Stimulated activated CD4-positive, alpha-beta T cell treated with anti-CD3 and anti-CD28 coated beads, Interleukin-4, amount 100 ng/mL, for 48 hours (primary cell): ENCODE data around the gene KIAA0930.
"Not testable (repeated sequence)": the region's sequence is repeated elsewhere in the genome, so short reads cannot be mapped to it uniquely, and the experiment has no call there.

Experiments
- DNase-seq, 2 donors: peaks; one replicate each; pipeline ENCODE4 v3.0.0-alpha.2; 2020; ENCODE audit warnings: low read depth in 2 of 2

Gene KIAA0930

DNA sequence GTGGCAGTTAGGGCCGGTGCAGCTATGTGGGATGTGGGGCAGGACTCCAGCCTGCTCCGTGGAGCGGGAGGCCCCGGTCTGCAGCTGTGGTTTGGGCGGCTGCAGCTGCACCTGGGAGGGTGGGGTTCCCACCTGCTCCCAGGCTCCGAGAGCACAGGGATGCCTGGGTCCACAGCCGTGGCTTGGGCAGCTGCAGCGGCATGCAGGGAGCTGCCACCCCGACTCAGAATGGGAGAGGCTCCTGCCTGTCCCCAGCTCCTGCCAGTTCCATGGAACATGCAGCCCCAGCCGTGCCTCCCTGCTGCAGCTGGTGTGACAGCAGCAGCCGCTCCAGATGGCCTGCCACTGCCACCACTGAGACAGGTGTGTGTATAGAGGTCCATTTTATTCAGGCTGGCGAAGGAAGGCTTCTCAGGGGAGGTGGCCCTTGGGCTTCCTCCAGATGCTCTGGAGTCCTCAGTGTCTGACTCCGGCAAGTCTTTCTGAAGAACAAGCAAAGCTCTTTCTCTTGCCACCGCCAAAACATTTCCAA, 22.3 kb upstream of the KIAA0930 start:
- no peak for DNase-seq

DNA sequence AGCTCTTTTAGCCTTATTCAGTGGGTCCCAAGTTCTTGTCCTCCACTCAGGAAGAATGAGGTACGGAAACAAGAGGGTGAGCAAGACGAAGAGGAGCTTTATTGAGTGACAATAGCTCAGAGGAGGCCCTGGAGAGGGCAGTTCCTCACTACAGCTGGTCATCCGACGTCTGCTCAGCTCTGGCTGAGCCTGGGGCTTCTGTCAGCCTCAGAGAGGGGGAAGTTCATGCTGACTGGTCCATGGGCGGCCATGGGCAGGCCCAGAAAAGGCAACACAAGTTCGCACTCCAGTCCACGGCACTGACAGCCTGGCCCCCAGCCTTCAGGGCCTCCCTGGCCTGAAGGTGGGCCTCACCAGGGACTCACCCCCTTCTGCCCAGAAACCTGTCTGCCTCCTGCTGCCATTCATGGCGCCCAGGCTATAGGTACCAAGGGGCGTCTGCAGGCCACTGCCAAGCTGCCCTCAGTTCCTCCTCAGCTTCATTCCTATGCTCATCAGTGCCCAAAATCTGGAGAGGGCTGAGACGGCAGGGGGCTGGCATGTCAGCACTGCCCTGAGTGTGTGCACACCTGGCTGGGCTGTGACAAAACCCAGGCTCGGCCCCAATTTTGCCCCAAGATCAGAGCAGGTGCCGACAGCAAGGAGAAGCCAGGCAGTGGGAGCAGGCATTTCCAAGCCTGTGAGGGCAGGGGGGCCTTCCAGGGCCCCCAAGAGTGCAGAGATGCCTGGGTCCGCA, 21.7 kb upstream of the KIAA0930 start:
- DNase-seq, result no peak

DNA sequence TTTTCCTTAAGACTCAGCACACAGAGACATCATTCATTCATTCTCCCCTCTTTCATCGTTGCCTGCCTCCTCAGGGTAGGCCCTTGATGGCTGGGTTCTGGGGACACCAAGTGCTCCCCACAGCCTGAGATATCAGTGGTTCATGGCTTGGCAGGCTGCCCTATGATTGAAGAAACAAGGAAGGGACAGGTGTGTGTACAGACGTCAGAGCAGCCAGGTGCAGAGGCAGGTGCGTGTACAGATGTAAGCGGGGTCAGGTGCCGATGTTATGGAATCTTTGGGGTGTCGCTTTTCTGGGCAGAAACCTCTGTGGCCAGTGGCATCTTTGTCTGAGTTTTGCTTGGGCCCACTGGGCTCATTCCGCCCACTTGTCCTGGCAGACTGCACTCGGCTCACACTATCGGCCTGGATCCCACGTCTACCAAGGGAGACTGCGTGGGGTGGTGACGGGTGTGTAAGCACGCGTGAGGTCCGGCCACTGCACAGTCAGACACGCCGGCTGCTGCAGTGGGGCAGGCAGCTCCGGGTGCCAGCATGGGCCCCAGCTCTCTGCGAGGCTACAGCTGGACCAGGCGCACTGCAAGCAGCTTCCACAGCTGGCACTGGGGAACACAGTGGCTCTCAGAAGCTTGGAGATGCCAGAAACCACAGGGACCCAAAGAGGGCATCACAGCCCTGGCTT, 20.9 kb upstream of the KIAA0930 start:
- no peak for DNase-seq

DNA sequence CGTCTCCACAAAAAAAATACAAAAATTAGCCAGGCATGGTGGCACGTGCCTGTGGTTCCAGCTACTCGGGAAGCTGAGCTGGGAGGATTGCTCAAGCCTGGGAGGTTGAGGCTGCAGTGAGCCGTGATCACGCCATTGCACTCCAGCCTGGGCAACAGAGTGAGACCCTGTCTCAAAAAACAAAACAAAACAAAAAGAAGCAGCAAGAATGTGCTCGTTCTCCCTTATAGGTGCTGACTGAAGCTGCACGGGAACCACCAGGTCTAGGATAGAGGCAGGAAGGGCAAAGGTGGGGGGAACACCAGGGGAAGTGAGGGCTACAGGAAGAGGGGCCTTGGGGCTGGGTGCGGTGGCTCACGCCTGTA, 19.7 kb upstream of the KIAA0930 start:
- not testable (repeated sequence) for DNase-seq

DNA sequence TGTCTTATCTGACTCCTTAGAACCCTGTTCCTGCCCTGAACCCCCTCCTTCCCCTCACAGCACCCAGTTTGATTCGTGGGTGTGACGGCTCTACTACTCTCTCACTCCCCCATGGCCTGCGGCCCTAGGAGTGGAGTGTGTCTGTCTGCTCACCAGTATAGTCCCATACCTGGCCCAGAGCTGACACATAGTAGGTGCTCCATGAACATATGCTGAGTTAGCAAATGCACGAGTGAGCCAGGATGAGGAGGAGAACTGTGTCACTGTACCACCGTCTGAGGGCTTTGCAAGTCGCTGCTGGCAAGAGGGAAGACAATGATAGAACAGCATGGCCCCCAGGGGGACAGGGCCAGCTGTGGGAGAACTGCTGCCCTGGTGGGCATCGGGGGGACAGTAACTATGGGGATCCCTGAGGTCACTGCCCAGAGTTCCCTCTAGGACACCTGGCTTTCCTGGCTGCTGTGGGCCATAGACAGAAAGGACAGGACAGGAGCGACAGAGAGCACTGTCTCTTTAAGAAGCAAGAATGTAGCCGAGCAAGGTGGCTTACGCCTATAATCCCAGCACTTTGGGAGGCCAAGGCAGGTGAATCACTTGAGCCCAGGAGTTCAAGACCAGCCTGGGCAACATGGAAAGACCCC, 19.2 kb upstream of the KIAA0930 start:
- no peak for DNase-seq

DNA sequence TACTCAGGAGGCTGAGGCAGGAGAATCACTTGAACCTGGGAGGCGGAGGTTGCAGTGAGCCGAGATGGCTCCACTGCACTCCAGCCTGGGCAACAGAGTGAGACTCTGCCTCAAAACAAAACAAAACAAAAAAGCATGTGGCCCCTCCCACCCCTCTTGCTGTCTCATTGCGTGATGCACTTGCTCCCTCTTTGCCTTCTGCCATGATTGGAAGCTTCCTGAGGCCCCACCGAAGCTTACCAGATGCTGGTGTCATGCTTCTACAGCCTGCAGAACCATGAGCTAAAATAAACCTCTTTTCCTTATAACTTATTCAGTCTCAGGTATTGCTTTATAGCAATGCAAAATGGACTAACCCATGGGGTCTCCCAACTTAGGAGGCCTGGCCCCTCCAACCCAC, 17.2 kb upstream of the KIAA0930 start:
- DNase-seq, result not testable (repeated sequence)

DNA sequence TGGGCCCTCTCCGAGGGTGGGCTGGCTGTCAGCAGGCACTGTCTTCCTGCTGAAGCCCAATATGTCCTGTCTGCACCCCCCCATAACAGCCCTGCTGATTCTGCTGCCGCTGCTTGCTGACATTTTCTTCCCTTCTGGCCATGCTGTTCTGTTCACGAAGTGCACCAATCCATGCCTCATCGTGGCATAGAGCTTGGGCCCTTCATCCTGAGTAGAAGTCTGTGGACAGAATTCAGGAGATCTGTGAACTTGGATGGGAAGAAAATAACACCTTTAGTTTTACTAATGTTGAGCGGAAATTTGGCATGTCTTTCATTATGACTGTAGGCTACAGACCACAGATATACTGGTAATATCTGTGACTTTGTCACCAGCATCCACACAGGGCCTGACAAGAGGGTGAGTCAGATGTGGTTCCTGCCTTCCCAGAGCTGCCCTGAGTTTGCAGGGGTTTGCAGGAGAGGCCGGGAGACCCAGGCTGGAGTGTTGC, 14.1 kb upstream of the KIAA0930 start:
- DNase-seq, result no peak

DNA sequence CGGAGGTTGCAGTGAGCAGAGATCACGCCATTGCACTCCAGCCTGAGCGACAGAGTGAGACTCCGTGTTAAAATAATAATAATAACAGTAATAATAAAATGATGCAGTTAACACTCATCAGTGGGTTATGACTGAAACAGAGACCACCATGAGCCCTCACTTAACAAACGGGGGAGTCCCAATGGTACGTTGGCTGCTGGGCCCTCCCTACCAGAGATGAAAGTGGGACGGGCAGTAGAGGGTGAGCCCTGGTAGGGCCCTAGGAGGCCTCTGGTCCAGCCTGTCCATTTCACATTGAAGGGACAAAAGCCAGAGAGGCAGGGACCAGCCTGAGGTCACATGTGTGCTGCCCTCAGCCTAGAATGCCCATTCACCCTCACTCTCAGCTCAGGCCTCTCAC, 13.7 kb upstream of the KIAA0930 start:
- DNase-seq, result no peak

DNA sequence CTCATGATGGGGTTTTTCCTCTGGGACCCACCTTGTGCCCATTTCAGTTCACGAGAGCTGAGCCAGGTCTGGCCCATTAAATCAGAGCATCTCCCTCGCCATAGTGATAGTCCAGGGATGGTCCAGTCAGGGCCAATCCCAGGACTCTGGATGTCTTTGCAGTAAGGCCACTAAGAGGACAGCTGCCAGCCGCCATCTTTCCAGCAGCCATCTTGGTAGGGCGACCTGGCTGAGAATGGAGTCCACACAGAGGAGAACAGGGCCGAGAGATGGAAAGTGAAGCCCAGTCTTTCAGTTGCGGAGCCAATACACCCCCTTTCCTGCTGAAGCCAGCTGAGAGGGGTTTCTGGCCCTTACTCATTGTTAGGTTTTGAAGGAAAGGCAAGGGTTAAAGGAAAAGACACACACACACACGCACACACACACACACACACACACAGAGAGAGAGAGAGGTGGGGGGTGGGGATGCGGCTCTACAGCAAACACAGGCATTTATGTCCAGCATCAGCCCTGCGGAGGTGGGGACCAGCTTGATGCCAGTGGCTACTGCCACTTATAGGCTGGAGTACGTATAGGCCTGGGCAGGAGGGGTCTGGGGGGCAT, 12.4 kb upstream of the KIAA0930 start:
- DNase-seq, result no peak

DNA sequence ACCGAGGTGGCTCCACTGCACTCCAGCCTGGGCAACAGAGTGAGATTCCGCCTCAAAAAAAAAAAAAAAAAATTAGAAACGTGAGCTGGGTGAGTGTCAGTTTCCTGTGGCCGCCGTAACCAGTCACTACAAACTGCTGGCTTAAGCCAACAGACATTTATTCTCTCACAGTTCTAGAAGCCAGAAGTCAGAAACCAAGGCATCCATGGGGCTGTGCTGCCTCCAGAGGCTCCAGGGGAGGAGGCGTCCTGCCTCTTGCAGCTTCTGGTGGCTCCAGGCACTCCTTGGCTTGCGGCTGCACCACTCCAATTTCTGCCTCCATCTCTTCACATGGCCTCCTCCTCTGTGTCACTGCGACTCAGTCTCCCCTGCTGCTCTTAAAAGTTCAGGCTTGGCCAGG, 11.1 kb upstream of the KIAA0930 start:
- DNase-seq, result no peak

DNA sequence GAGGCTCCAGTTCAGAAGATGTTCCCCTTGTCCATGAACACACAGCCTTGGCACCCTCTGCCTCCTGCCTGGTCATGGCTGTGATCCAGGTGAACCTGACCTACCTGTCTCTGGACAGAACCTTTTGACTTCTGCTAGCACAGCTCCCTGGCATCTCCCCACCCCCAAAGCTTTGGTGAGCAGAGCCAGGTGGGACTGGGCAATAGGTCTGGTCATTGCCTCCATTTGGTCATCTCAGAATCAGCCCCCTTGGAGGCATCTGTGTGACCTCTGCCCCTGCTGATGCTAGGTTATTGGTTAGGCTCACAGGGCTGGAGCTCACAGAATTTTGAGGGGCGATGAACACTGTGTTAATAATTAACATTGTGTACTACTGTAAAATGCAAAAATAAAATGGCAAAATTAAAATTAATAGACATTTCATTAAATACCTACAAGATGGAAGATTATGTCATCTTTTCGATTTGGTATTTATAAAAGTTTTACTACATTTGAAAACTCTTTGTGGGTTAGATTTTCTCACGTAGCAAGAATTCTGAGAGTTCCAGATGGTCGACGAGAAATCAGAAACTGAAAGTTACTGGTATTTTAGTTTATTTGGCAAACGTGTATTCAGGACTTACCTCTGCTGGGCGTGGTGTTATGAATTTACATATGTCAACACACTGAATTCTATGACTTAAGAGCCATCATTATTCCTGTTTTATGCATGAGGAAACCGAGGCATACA, 8.3 kb upstream of the KIAA0930 start:
- DNase-seq, result no peak

DNA sequence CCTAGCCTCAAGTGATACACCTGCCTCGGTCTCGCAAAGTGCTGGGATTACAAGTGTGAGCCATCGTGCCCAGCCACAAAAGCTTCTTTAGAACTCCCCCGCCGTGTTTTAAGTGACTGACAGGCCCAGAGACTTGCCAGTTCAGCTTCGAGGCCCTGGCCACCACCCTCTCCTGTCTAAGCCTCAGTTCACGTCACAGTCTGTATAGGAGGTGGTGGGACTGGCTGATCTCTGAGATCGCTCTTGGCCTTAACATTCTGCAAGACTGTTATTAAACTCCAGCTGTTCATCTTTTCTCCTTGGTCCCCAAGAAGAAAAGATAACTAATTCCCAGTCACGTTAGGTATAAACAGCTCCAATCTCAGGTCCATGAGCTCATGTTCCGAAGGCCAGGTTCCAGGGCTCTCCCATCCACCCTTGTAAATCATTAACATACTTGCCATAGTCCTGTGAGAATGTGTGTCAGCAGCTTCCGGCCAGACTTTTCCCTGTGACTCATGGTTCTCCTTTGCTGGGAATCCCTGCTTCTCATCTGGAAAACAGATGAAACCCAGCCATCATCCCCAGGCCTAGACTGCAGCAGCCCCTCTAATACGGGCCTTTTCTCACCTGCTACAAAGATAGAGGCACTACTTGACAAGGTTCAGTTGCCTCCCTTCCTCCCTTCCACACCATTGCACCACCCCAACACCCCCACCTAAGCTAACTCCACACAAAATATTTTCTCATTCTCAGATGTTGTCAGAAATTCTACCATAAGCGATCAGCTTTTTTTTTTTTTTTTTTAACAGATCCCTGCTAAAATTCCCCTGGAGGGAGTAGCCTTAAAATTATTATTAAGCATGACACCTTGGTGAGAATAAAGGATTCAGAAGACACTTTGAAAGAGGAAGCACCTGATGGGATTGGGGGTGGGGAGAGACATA, 5.6 kb upstream of the KIAA0930 start:
- no peak for DNase-seq

DNA sequence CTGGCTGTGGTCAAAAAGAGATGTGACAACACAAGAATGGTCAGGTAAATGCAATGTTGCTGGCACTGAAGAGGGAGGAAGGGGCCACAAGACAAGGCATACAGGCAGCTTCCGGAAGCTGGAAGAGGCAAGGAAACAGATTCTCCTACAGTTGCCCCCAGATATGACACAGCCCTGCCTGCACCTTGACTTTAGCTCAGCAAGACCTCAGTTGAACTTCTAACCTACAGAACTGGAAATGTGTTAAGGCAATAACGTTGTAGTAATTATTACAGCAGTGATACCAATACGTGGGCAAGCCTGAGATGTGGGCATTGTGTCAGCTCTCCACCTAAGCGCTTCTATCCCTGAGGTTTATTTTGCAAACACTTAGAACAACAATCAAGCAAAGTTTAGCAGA, 4.2 kb upstream of the KIAA0930 start:
- DNase-seq, result no peak

DNA sequence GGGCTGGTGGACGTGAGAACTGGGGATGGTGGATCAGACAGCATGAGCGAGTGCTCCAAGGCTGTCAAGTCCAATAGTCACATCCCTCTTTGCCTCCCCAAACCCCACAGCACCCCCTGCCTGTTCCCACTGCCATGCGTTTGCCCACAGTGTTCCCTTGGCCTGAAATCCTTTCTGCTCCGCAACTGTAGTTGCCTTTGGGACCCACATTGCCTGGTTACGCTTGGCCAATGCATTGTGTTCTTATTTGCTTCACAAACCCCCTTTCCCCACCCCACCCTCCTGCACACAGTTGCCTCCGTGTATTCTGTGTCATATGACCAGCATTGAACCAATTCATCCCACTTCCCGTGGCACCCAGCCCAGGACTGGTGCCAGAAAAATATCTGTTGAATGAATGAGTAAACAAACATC, 2.1 kb upstream of the KIAA0930 start:
- no peak for DNase-seq

DNA sequence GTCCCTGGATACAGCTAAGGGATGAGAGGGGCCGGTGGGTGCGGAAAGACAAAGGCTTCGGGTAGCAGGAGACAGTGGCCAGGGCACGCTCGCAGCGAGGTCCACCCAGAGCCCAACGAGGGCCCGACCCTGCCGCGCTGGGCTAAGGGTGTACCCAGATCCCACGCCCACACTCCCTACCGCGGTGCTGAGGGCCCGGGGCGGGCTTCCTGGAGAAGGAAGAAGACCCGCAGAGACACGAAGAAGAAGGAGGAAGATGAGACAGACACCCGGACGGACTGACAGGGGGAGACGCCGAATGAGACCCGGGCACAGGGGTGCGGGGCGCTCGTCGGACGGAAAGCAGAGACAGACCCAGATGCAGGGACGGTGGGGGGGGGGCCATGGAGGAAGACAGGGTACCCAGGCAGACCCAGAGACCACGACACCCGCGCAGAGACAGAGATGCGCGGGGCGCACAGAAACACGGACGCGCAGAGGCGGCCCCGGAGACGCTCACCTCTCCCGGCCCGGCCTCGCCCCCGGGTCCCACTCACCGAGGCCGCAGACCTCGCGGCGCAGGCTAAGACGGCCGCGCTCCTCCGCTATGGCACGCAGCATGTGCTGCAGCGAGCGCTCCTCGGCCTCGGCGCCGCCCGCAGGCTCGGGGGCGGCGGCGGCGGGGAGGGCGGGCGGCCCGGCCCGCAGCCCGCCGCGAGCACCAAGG, 437 bp downstream of the KIAA0930 start:
- DNase-seq, result peak; percentile 22 to 28

DNA sequence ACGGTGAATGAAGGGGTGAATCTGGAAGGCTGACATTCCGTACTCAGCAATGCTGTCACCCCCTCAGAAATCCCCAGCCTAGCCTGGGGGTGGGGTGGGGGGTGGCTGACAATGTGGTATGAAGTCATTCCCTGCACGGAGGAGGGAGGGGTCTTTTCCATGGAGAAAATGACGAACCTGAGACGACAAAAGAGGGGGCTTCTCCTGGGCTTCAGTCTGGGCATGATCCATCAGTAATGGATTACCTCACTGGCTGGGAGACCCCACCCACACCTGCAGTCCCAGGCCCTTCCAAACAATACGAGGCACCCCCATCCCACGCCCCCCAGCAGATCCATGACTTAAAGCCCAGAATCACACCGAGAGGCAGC, 1.0 kb downstream of the KIAA0930 start:
- DNase-seq, result no peak

DNA sequence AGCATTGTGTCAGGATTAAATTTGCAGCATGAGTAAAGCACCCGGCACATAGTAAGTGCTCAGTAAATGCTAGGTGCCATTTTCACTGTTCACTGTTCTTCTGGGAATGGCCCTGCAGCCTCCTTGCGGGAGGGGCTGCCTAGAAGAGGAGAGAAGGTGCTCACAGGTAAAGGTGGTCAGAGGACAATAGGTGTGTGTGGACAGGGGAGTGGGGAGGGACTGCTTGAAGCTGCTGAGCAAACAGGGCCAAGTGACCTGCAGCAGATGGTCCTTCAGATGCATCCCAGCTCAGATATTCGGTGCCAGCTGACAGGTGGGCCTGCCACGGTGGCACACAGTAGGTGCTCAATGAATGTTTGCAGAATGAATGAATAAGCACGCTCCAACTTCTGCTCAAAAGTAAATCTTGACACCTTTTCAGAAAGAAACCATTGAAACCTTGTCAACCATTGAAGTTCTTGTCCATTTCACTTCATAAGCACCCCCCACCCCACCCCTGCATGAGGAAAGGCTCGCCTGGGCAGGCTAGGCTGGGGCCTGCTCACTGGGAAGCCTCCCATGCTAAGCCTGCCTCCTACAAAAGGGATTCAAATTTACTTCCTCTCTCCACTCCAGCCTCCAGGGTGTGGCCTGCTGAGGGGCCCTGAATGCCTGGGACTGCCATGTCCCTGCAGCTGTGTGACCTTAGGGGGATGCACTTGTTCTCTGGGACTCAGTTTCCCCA, 1.6 kb downstream of the KIAA0930 start:
- no peak for DNase-seq

DNA sequence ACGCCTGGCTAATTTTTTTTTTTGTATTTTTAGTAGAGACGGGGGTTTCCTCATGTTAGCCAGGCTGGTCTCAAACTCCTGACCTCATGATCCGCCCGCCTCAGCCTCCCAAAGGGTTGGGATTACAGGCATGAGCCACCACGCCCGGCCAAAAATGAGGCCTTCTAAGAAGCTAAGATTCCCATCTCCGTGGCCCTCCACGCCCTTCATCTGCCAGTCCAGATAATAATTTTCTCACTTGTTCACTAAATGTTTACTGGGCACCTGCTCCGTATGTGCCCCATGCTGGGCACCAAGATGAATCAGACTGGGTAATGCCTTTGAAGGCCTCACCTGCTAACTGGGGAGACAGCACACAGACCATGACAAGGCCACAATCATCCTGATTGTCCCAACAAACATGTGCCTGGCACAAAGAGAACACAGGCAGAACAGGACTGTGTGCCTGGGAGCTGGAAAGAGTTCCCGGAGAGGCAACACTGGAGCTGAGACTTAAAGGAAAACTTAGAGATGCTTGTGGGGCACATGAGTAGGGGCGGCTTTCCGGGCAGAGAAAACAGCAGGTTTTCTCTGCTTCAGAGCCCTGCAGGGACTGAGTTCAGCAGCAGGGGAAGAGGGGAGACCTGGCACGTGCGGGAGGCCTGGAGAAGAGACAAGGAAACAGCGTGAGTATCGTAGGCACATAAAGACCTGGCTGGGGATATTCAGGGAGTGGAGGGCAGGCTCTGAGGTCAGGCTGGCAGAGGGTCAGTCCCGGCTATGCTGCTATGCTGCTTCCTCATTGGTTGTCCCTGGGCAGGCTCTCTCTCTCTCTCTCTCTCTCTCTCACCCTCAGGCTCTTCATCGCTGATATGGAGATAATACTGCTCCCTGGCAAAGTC, 2.4 kb downstream of the KIAA0930 start:
- no peak for DNase-seq
